RPMI7951 (cell line): ENCODE data around the gene CCDC40. TPM values are rescaled to one million over a fixed set of nuclear protein-coding genes. Genes with fewer than 3 reads are reported as not detected.

Source experiments
- DNase-seq: peaks from one replicate; pipeline ENCODE4 v3.0.0-alpha.2; 2012; ENCODE audit warnings: low read depth
- total RNA-seq: library from RNA; depleted of rRNA; stranded (reverse); fragments of >200 nt; shearing (Covaris generic); gene quantifications from 2 replicates; pipeline ENCODE4 v1.2.3, GENCODE V29; 2014

The CCDC40 gene
- total RNA-seq, 1 experiment from 2014 or later = 1.6 TPM

GRCh38 chr17:80112471-80113032, 76.1 kb downstream of the CCDC40 start:
- DNase-seq = no peak

DNA sequence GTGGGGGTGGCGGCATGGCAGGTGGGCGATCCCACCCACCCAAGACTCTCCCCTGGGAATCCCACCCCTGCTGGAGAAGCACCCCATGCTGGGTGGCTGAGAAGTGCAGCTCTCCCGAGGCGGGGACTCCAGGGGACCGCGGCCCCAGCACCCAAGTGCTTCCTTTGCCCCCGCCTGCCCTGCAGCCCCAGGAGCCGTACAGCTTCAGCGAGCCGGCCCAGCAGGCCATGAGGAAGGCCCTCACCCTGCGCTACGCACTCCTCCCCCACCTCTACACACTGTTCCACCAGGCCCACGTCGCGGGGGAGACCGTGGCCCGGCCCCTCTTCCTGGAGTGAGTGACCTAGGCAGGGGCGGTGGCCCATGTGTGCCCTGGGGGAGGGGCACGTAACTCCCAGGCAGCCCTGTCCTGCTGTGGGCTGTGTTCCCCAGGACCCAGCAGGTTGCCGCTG, 76.6 kb downstream of the CCDC40 start:
- DNase-seq = no peak

DNA sequence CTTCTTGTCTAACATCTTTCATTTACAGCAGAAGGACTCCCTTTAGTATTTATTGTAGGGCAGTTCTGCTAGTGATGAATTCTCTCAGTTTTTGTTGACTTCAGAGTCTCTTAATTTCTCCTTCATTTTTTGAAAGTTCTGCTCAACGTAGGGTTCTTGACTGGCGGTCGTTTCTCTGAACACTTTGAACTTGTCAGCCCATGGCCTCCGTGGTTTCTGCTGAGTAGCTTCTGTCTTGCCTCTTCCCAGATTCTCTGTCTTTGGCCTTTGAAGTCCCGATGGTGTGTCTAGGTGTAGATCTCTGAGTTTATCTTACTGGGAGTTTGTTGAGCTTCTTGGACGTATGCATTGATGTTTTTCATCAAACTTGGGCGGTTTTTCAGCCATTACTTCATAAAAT, 78.3 kb downstream of the CCDC40 start:
- DNase-seq = no peak

DNA sequence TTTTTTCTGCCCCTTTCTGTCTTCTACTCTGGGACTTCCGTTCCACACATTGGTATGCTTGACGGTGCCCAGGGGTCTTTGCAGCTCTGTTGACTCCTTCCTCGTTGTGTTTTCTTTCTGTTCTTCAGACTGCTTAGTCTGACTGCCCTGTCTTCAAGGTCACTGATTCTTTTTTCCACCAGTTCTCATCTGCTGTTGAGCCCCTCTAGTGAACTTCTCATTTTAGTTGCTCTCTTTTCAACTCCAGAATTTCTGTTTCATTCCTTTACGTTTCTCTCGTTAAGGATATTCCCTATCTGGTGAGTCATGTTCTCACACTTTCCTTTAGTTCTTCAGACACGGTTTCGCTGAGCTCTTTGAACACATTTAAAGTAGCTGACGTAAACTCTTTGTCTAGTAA, 78.7 kb downstream of the CCDC40 start:
- no peak for DNase-seq

DNA sequence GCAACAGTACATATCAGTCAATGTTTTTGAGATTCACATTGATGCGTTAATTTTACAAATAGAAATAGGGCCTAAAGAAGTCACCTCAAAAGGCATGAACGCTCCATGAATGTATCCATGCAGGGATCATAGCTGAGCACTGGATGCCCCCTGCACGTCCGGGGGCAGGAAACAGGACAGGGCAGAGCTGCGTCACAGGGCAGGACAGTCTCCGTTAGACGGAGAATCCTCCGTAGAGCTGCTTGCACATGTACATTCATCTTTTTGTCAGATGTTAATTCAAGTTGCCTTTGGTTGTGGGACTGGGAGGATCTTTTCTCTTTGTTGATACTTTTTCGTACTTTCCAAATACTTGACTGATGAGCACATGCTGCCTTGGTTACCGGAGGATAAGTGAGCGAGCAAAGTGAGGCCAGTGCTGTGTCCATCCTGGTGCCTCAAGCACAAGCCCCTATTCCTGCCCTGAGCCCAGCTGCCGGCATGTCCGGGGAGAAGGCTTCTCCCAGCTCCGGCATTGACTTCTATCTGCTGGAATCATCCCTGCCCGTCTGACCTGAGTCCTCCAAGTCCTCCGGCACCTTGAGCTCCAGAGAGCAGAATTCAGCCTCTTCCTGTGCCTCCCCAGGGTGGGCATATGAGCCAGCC, 80.0 kb downstream of the CCDC40 start:
- DNase-seq = no peak

- DNase-seq = no peak
Observed at GRCh38 chr17:80116921-80117380, 80.5 kb downstream of the CCDC40 start.

DNA sequence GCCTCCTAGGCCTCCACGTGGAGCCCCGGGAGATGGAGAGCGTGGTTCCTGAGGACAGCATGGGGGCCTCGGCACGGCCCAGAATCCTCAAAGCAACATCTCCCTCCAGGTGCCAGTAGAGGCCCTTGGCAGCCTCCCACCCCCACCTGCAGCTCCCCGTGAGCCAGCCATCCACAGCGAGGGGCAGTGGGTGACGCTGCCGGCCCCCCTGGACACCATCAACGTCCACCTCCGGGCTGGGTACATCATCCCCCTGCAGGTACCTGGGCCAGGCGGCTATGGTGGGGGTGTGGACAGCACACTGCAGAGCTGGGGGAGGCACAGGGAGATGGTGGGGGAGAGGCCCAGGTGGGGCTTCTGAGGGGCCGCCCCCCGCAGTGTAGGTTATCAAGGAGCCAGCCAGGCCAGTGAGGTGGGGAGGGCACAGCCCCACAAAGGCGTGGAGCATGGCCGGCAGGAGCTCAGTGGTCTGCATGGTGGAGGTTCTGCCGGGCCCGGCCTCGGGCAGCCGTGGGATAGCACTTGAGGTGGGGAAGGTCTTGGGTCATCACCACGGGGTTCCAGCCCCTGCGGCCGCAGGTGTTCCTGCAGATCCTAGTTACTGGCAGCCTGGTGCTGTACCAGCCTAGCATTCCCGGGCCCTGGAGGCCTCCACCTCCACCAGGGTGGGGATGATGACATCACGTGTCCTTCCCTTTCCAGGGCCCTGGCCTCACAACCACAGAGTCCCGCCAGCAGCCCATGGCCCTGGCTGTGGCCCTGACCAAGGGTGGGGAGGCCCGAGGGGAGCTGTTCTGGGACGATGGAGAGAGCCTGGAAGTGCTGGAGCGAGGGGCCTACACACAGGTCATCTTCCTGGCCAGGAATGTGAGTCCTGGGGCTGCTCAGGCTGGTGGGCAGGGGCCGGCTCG, 81.3 kb downstream of the CCDC40 start:
- DNase-seq = no peak

DNA sequence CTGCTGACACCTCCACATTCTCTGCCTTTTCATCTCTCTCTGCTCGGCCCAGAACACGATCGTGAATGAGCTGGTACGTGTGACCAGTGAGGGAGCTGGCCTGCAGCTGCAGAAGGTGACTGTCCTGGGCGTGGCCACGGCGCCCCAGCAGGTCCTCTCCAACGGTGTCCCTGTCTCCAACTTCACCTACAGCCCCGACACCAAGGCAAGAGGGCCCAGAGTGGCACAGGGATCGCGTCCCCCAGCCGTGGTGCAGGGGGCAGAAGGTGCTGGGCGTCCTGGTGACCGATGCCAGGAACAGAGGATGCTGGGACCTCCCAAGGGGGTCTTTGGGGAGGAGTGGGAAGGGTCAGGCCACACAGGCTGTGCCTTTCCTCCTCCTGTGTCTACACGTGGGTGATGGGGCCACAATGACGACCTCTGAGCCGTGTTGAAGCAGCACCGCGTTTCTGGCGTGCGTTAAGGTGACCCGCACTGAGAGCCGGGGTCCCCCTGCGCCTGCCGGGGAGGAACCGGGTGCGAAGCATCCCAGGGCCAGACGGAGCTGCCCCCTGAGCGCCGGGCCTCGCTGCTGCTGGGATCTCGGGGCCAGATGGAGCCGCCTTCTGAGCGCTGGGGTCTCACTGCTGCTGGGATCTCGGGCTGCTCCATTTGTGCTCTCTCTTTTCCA, 82.3 kb downstream of the CCDC40 start:
- no peak for DNase-seq

- no peak for DNase-seq
Observed at GRCh38 chr17:80119271-80119791, 82.9 kb downstream of the CCDC40 start.

GRCh38 chr17:80119839-80120238, 83.4 kb downstream of the CCDC40 start:
- DNase-seq = no peak

DNA sequence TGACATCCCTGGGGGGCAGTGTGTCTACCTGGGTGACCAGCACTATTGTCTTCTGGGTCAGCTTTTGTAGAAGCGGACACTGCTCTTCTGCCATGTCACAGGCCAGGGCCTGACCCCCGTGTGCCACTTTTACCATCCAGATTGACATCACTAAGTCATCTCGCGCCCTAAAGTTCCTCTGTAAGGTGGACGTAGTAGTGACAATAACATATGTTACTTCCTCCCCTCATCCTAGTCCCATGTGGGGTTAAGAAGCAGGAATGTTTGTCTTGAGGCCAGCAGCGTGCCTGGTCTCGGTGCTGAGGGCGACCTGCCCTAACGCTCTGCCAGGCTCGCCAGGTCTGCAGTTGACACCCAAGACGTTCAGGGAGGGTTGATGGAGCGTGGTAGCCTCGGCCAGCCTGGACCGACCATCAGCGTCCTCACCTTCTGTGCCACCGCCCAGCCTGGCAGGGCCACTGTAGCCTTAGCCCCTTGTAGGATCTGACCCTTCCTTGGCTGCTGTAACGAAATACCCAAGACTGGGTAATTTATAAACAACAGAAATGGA, 85.7 kb downstream of the CCDC40 start:
- no peak for DNase-seq

- no peak for DNase-seq
Observed at GRCh38 chr17:80122926-80123505, 86.6 kb downstream of the CCDC40 start.

DNA sequence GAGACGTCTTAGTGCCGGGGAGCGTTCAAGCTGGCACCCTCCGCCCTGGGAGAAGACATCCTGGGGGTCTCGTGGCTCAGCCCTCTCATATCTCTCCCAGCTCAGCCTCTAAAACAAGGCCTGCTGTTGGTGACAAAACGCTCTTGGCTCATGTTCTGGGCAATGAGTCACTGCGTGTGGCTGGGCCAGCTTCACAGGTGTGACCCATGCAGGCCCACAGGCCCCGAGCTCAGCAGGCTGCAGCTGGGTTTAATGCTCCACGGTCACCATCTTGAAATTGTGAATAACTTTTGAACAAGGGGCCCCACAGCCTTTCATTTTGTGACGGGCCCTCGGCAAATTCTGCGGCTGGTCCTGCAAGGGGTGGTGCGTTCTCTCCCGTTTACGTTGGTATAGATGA, 87.3 kb downstream of the CCDC40 start:
- peak; percentile 65 for DNase-seq

DNA sequence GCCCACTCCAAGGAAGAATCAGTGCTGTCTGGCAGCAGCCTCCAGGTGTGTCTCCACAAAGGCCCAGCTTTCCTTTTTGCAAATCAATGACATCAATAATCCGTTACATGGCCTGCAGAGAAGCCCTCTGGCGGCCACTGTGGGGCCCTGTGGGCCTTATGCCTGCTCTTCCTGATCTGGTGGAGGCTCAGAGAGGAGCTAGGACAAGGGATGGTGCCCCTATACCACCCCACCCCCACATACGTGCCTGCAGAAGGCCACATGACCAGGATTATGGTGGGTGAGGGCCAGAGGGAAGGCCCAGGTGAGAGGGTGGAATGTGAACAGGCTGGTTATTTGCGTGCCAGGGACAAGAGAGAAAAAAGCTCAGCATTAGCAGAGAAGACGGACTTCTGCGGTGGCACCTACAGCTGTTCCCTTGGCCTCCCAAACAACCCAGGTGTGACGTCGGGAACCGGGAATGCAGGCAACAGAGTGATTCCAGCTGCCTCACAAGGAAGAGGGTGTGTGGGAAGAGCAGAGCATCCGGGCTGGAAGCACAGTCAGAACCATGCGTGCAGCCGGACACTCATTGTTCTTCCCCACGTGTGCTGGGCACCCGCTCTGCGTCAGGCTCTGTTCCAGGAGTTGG, 88.0 kb downstream of the CCDC40 start:
- peak; percentile 25 for DNase-seq

- peak; percentile 11 for DNase-seq
Observed at GRCh38 chr17:80125656-80126448, 89.4 kb downstream of the CCDC40 start.

DNA sequence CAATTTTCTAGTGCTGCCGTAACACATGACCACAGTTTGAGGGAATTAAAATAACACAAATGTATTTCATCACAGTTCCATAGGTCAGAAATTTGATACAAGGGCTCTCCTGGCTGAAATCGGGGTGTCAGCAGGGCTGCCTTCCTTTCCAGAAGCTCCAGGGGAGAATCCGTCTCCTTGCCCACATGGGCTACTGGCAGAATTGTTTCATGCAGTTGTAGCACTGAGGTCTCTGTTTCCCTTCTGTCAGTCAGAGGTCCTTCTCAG, 89.9 kb downstream of the CCDC40 start:
- DNase-seq = no peak

GRCh38 chr17:80129006-80129565, 92.6 kb downstream of the CCDC40 start:
- no peak for DNase-seq

GRCh38 chr17:80130992-80131391, 94.5 kb downstream of the CCDC40 start:
- DNase-seq = no peak

DNA sequence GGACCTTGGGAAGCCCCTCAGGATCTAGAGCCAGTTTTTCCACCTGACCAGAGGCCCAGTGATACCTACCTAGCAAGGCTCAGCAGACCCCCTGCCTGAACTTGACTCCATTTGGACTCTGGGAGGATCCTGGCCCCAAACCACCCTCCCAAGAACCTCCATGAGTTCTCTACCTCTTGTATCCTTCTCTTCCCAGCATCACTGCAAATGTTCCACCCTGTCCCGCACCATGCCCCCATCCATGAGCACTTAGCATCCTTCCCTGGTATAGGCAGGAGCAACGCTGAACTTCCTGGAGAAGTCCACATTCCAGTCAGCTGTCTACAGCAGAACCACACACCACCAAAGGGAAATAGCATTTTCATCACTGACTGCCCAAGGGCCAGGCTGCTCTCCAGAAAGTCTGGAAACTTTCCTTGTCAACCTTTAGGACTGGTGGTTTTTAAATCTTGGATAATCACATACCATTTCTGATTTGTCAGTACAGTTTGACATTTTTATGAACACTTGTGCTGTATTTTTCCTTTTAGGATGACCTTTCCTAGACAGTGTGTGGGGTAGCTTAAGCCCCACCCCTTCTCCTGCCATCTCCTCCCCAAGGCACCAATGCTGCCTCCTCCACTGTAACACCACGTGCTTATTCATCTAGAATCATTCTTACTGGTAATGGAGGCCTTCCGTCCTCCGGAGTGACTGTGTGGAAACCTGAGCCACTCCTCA, 96.6 kb downstream of the CCDC40 start:
- no peak for DNase-seq
